PC-9 (cell line): ENCODE results near the gene COL11A2.

Source experiments
- EZH2 ChIP-seq: fragments of 200-600 bp; sonication (generic); IDR thresholded peaks from 2 replicates; pipeline ENCODE4 v1.8.0; 2017; ENCODE audit warnings: antibody characterized with exemption, low read depth
- TF ChIP-seq, protein P1 (sequence below): fragments of 200-600 bp; sonication (generic); conservative IDR thresholded peaks from 2 replicates; pipeline ENCODE4 v1.6.1; 2017; ENCODE audit warnings: mixed run types, antibody characterized with exemption, mild to moderate bottlenecking, moderate library complexity

DNA sequence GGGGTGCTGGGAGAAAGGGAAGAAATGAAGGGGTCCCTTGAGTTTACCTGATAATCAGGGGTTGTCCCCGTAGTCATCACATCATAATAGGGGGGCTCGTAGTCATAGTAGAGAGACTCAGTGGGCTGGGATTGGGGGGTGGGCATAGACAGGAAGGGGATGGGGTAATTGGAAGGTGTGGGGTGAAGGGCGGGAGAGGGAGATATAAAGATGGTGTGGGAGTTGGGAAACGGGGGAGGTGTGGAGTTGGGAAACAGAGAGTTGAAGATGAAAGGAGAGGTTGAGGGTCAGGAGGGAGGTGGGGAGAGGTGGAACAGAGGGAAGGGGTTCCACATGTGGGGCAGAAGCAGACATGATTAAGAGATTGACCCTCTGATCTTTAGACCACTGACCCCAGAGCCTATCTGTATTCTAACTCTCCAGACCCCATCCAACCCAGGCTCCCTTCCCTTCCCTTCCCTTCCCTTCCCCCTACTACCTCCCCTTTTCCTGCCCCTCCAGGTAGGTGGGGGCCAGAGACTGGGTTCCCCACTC is 6.5 kb downstream of the COL11A2 start:
- TF ChIP-seq, protein P1, sequence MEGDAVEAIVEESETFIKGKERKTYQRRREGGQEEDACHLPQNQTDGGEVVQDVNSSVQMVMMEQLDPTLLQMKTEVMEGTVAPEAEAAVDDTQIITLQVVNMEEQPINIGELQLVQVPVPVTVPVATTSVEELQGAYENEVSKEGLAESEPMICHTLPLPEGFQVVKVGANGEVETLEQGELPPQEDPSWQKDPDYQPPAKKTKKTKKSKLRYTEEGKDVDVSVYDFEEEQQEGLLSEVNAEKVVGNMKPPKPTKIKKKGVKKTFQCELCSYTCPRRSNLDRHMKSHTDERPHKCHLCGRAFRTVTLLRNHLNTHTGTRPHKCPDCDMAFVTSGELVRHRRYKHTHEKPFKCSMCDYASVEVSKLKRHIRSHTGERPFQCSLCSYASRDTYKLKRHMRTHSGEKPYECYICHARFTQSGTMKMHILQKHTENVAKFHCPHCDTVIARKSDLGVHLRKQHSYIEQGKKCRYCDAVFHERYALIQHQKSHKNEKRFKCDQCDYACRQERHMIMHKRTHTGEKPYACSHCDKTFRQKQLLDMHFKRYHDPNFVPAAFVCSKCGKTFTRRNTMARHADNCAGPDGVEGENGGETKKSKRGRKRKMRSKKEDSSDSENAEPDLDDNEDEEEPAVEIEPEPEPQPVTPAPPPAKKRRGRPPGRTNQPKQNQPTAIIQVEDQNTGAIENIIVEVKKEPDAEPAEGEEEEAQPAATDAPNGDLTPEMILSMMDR: no peak
- no peak for TF ChIP-seq EZH2
